Central memory CD4-positive, alpha-beta T cell (primary cell): ENCODE measurements around the gene TRIM10.
"Not testable (repeated sequence)": the region's sequence is repeated elsewhere in the genome, so short reads cannot be mapped to it uniquely, and the experiment has no call there.

ENCODE experiments used
- DNase-seq: peaks from one replicate; pipeline ENCODE4 v3.0.0; 2022

Gene TRIM10

DNA sequence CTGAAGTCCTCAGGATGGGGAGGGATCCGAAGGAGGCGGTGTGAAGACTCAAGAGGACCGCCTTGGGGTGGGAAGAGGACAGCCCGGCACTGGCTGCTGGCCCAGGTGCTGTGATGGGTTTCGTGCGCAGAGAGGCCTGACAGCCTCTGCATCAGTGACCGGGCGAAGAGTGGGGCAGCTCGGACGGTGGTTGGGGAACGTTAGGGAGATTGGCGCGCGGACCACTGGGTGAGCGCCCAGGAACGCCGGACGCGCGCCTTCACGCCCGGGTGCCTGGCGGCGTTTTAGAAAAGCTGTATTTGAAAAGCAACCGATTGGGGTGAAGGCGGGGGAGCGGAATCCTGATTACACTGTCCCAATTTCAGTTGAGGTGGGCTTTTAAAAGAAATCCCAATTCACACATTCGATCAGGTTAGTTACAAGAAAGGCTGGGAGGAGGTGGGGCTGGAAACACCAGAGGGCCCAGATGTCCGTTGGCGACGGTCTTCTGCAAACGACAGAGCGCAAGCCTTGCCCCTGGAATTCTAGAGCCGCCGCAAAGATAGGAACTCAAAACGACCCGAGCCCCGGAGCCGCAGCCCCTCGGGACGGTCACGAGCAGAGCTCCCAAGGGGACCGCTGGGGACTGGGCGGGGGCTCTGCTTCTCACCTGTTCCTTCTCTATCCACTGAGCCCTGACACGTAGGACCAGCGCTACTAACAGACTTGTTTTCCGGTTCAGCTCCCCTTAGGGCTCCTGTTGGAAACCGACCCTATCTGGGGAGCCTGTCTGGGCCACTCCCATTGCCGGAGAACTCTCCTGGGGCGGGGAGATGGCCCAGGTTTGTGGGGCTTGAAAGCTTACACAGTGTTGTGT lies 33.5 kb downstream of the TRIM10 start:
- no peak for DNase-seq

DNA sequence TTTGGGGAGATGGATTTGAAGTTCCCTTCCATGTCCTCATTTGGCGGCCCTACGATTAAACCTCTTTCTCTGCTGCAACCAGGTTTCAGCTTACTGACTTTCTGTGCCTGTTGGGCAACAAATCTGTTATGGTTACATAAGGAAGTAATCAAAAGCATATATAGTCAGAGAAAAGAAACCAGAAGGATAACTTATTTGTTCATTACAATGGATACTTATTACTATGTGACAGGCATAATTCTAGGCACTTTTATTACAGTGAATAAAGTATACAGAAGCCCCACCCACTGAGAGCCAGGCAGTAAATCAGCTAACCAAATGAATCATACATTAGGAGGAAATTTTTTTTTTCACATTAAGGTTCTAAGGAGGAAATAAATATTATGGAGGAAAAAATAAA lies 38.5 kb downstream of the TRIM10 start:
- no peak for DNase-seq

DNA sequence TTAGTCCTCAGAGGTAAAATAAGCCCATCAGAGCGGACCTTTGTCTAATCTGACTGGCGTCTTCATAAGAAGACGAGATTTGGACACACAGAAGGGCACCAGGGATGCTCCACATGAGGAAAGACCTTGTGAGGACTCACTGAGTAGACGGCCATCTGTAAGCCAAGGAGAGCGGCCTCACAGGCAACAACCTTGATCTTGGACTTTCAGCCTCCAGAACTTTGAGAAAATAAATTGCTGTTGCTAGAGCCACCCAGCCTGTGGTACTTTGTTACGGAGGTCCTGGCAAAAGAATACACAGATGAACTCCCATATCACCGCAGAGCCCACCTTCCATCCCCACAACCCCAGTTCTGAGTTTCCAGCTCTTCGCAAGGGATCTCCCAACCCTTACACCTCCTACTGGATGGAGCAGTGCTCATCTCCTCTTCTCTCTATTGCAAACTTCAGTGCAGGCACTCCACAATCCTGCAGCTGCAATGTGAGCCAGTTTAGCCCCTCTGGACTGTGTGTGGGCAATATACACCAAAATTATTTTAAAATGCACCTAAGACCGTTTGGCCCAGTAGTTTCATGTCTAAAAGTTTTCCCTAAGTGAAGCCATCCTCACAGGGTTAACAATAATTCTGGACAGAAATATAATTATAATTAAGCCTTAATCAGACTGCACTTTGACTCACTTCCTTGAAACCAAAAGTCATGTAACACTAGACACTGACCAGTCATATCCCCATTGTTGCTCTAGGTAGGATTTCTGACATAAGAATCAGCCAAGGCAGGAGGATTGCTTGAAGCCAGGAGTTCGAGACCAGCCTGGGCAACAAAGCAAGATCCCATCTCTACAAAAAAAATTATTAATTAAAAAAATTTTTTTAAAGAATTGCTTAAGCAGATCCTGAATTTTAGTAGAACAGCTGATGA lies 39.3 kb downstream of the TRIM10 start:
- DNase-seq = no peak

DNA sequence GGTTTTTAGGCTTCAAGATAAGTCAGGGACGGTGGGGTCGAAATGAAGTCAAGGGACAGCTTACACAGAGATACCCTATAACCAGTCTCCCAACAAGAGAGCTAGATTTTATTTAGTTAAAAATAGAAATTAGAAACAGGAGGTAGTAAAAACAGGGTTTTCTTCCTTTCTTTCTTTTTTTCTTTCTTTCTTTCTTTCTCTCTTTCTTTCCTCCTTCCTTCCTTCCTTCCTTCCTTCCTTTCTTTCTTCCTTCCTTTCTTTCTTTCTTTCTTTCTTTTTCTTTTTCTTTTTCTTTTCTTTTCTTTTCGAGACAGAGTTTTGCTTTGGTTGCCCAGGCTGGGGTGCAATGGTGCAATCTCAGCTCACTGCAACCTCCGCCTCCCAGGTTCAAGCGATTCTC lies 42.3 kb downstream of the TRIM10 start:
- DNase-seq = not testable (repeated sequence)

DNA sequence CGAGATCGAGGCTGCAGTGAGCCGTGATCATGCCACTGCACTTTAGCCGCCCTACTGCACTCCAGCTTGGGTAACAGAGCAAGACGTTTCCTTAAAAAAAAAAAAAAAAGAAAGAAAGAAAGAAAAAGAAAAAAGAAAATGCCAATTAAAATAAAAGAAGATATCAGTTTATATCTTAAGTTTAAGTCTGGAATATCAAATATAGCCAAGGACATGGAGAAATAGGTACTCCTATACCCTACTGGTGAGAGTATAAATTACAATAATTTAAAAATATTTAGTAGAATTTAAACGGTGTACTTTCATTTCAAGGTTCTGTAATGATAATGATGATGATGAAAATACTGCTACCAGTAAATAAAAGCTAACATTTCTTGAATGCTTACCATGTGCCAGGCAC lies 44.3 kb downstream of the TRIM10 start:
- DNase-seq = no peak

DNA sequence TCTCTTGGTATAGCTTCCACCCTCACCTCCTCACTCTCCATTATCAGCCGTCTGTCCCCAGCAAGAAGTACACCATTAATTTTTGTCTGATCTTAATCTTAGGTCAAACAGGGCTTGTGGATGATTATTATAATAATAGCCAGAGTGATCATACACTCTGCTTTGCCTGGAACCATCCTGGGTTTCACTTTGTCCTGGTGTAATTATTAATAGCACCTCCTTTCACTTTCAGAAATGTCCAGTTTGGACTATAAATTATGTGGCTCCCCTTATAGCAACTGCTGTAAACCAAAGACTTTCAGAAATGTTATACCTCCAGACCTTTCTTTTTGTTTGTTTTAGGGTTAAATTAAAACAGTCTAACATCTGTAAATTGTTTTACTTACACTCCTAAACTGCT lies 47.2 kb downstream of the TRIM10 start:
- no peak for DNase-seq

DNA sequence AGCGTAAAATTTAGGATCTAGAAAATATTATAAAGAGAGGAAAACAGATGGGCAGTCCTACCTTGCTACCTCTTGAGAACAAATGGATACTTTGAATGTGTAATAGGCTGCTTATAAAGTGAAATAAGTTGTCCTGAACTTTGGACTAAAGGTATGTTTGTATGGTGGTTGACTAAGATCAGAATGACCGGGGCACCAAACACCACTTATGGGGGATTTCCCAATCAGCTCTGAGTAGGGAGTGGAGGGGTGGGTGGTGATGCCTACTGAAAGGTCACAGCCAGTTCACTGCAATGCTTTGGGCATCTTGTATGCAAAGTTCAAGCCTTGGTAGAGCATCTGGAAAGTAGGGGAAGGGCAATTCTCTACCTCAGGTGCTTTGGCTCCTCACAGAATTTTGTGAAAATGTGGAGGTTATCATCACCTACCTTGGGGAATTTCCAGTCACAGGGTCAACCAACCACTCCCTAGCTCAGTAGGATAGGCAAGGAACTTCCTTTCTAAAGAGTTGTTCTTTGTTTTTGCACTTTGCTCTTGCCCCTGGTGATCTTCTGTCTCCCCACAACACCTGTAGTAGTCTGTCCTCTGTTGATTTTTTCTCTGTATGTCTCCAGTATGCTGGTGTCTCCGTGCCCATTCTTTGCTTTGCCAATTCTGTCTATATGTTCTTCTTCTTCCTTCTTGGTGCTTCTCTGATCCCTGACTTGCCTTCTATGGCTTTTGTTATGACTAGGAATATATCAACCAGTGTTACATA lies 47.8 kb downstream of the TRIM10 start, which contains the start of gene TRIM31:
TRIM31 (minus strand) TSS at position 88 of the 757 bp plus-strand sequence. CDS start 285 bp downstream, outside the sequence.
- no peak for DNase-seq

DNA sequence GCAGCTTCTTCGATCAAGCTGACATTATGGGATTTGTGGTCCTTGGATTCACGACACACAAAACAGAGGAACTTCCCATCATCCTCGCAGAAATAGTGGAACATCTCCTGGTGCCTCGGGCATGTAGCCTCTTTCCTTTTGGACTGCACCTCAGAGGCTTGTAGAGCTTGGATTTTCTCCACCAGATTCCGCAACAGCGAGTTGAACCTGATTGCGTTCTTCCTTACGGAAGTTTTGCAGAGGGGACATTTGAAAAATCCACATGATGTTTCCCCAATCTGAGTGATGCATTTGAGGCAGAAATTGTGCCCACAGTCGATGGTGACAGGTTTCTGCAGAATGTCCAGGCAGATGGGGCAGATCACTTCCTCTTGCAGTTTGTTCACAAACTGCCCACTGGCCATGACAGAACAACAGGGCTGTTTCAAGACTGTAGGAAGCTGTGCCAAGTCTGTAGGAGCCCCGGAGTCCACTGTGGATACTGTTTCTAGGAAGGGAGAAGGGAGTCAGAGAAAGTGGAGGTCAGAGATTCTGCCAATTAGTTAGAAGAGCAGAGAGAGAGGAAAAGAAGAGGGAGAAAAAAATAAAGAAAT lies 48.5 kb downstream of the TRIM10 start:
- DNase-seq = no peak

DNA sequence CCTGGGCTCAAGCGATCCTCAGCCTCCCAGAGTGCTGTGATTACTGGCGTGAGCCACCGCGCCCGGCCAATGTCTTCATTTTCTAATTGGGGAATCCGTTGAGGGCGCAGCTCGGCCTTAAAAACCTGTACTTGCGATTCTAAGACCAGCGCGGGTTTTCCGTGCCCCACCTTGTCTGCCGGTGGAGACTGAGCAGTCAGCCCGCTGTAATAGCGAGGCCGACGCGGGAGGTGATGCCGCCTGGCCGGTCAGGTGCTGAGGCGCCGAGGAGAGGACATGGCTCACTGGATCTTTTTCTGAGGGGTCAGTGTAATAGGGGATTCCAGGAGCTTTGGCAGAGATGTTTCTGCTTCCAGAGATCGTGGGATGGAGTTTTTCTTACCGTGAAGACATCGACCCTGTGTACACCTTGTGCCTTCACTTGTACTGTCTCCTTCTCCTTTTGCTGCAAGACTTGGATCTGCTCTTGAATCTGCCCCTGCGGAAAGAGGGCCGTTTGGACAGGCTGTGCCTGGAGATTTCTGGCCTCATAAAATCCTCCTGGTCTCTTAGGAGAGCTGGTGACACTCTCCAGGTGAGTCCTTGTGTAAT lies 49.6 kb downstream of the TRIM10 start:
- no peak for DNase-seq

DNA sequence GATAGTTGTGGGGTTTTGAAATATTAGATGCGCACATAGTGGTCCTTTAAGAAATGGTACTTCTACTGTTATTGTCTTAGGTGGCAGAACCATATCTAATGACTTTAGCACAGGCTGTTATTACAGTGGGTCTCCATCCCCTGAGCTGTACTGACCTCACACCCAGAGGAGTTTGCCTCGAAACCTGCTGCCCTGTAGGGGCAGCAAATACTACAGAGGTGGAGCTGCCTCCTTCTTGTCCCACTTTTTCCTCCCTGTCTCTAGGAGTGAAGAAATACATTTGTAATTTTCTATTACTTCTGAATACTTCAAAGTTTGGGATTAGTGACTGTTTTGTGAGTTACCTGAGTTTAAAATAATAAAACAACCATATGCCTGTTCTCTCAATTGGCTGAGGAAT lies 56.4 kb downstream of the TRIM10 start:
- DNase-seq = no peak

DNA sequence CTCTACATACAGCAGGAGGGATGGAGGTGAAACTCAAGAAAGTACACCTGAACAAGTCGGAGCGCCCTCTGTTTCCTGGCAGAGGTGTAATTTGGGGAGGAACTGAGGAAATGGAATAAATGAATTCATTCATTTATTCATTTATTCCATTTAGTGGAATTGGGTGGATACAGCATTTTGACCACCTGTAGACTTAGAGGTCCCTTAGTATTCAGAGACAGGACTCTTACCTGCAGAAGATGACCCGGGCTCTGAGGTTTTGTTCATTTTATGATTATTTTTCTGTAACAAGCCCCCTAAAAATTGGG lies 57.2 kb downstream of the TRIM10 start:
- DNase-seq = no peak

DNA sequence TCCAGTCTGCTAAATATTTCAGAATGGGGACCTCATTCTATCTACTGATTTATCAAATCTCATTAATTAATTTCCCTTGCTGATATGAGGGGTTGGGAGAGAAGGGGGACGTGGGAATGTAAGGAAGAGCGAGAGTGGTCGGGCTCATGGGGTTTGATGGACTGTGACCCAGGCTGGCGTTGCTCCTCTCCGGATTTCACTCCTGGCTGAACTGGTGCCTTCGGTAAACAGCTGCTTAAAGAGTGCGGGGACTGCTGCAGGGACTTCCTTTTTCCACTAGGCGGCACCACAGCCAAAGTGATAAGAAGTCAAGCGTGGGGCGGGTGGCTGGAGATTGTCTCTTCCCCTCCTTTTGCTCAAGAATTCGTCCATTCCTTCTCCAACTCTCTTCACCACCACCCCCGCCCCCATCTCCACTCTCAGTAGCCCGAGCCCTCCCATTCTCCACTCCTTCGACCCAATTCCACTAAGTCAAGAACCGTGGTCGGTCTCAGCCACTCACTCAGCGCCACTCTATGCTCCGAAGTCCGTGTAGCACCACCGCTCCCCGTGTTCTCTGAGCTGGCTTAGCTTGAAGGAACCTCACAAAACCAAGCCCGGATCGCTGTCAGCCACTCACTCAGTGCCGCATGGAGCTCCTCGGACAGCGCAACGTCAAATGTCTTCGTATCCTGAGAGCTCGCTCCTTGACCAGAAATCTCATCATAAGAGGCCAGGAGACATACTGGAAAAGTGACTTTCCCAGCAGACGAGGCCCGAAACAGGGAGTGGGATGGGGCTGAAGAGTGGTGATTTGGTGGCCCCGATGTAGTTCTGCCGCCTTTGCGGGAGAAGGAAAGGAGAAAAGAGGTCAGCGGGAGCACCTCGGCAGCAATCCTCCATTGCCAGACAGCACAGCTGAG lies 57.8 kb downstream of the TRIM10 start:
- DNase-seq = peak; percentile 78

DNA sequence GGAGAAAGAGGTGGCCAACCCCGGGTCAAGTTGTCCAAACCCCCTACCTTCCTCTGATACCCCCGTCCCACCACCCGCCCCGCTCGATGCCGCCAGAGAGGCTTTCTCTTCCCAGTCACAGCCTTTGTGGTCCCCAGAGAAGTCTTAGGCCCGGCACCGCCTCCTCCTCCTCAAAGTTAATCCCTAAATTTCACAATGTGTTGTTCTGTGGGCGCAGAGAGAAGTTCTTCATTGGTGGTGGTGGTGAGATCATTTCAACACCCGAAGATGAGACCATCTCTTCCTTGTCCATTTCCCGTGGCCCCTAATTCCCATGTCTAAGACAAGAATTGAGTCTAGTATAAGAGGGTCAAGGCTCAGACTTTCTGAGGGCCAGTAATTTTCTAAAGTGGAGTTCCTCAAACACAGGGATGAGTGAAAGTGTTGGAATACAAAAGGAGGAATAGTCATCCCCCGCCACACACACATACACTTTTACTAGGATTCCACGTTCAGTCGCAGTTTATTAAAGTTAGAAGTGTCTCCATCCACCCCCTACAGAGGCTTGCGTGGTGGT lies 58.5 kb downstream of the TRIM10 start:
- DNase-seq = no peak
